ENCODE data around the gene BCL6. TPM values are rescaled to one million over a fixed set of nuclear protein-coding genes. Genes with fewer than 3 reads are reported as not detected.

Gene BCL6
- total RNA-seq, 1 donor from 2014 or later, result 97.9 TPM

DNA sequence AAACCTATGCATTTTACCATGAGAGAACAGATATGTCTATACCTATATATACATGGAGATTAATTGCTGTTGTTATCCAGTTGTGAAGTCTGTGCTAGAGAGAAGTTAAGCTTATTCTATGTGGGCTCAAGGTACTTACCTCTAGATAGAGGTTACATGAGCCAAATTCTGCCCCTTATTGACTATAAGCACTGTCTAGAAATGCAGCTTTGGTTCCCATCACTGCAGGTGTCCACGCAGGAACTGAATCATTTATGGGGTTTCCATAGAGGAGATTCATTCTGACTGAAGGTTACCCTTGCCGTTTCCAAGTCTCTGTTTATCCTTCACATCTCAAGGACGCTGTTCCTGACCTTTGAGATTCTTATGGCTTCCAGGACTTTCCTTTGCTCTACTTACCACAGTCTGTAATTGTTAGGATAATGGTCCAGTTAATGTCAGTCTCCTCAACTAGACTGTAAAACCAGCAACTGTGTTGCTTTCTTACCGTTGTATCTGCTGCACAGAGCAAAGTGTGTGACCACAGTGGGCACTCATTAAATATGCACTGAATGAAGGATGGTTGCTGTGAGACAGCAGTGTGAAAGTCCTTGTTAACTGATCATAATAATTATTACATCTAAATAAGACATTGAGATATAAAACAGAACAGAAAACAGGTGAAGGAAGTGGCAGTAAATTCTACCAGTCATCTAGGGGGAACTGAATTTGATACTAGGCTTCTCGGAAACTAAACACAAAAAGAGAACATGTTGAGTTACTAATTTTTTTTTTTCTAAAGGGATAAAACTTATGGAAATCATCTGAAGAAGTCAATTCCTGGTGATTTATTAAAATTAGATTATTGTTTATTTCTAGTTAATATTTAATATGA, 44.0 kb upstream of the BCL6 start:
- intact Hi-C loops (cut with DNase I), result no loop called here
- Histone ChIP-seq H3K27ac (no peak overlapping the region), H3K36me3 (no peaks in the 10 kb centered on the region), H3K9me3 (no peaks in the 10 kb centered on the region), H3K4me3 (no peak overlapping the region), H3K27me3 (no peaks in the 10 kb centered on the region), H3K4me1 (no peaks in the 10 kb centered on the region)
- TF ChIP-seq CTCF (IDR thresholded peaks at IDR 0.05), result no peak
- DNase-seq (ENCODE audit: low spot score in 2 of 2), result no peak

- Histone ChIP-seq H3K36me3 (no peaks in the 10 kb centered on the region), H3K27me3 (no peaks in the 10 kb centered on the region), H3K4me3 (no peak overlapping the region), H3K4me1 (no peaks in the 10 kb centered on the region), H3K9me3 (no peaks in the 10 kb centered on the region), H3K27ac (no peak overlapping the region)
- intact Hi-C loops (cut with DNase I), result no loop called here
- DNase-seq (ENCODE audit: low spot score in 2 of 2), result no peak
- TF ChIP-seq CTCF (IDR thresholded peaks at IDR 0.05), result no peak
Observed at GRCh38 chr3:187783098-187783497, 37.8 kb upstream of the BCL6 start.

- Histone ChIP-seq H3K9me3 (no peaks in the 10 kb centered on the region), H3K36me3 (no peaks in the 10 kb centered on the region), H3K4me1 (no peaks in the 10 kb centered on the region), H3K27ac (no peak overlapping the region), H3K27me3 (no peaks in the 10 kb centered on the region), H3K4me3 (no peak overlapping the region)
- intact Hi-C loops (cut with DNase I), result no loop called here
- DNase-seq (ENCODE audit: low spot score in 2 of 2), result no peak
- TF ChIP-seq CTCF (IDR thresholded peaks at IDR 0.05), result no peak
Observed at GRCh38 chr3:187782006-187782405, 36.7 kb upstream of the BCL6 start.

GRCh38 chr3:187781001-187781400, 35.7 kb upstream of the BCL6 start:
- no peak for DNase-seq (ENCODE audit: low spot score in 2 of 2)
- TF ChIP-seq CTCF (IDR thresholded peaks at IDR 0.05), result no peak
- H3K9me3 ChIP-seq, result no peaks in the 10 kb centered on the region
- H3K4me3 ChIP-seq, result no peak overlapping the region
- intact Hi-C loops (cut with DNase I), result no loop called here
- no peaks in the 10 kb centered on the region for H3K4me1 ChIP-seq
- no peaks in the 10 kb centered on the region for H3K27me3 ChIP-seq
- no peak overlapping the region for H3K27ac ChIP-seq
- H3K36me3 ChIP-seq, result no peaks in the 10 kb centered on the region

- no peak for DNase-seq (ENCODE audit: low spot score in 2 of 2)
- TF ChIP-seq CTCF (IDR thresholded peaks at IDR 0.05), result no peak
- intact Hi-C loops (cut with DNase I), result no loop called here
- no peaks in the 10 kb centered on the region for H3K9me3 ChIP-seq
- H3K4me3 ChIP-seq, result no peak overlapping the region
- H3K27me3 ChIP-seq, result no peaks in the 10 kb centered on the region
- H3K4me1 ChIP-seq, result peaks cover 0 to 3% of the 10 kb centered on the region in 2 donors
- no peak overlapping the region for H3K27ac ChIP-seq
- no peaks in the 10 kb centered on the region for H3K36me3 ChIP-seq
Observed at GRCh38 chr3:187778726-187779125, 33.5 kb upstream of the BCL6 start.

Data from ascending aorta (tissue), 2 donors.